ENCODE data around the gene ETV1. TPM values are rescaled to one million over a fixed set of nuclear protein-coding genes. Genes with fewer than 3 reads are reported as not detected.

ETV1 gene
- total and polyA plus RNA-seq, 9 of the 15 experiments (the other 6 are each of a cell fraction or from before 2014, with no cell fraction given) = 7.2 to 27.4 (median 14.0) TPM

- TF ChIP-seq PBX2 (CRISPR knock-in tag; IDR thresholded peaks at IDR 0.05; ENCODE audit: low read depth) = no peak
- 0 out of 2 replicates have a peak, but pooled peaks have one; percentile 13 for TF ChIP-seq PBX2 (tag; conservative IDR thresholded peaks at IDR 0.05; ENCODE audit: low read depth)
Observed at GRCh38 chr7:14018751-14019150, 29.3 kb upstream of the ETV1 start (continued).

- H3K9ac ChIP-seq (ENCODE audit: insufficient read depth in 1 of 2, low read depth in 2 of 2, low read length in 2 of 2) = no peak overlapping the region
- DNase-seq (ENCODE audit: extremely low read depth in 1 of 4, low spot score in 3 of 4) = no peak
- WGBS (ENCODE audit: insufficient coverage, low coverage, missing lambda C conversion rate) = 65% methylated on average over 2 of the region's 2 CpGs
- no peak for FAIRE-seq
- in situ Hi-C loops (cut with MboI) = no loop called here
- H3K4me2 ChIP-seq (ENCODE audit: insufficient read depth, low read length) = no peak overlapping the region
- no peaks in the 10 kb centered on the region for H3K9me1 ChIP-seq (ENCODE audit: control insufficient read depth, insufficient read depth, low read length)
- ChIA-PET POLR2A (no interaction called here), CTCF (ENCODE audit: low intra/inter-chr PET ratio) (no interaction called here)
- no peaks in the 10 kb centered on the region for H3K27me3 ChIP-seq (ENCODE audit: control insufficient read depth in 2 of 2, insufficient read depth in 2 of 2, low read length in 2 of 2)
- no TSS peak for BruUV-seq (replicated peaks)
- peaks cover 7% of the 10 kb centered on the region; the same call in 2 of the 3 replicates for H3K36me3 ChIP-seq (ENCODE audit: control insufficient read depth, insufficient read depth, low read length)
- H3K4me3 ChIP-seq = no peak overlapping the region
- H3K79me2 ChIP-seq (ENCODE audit: control insufficient read depth, insufficient read depth, low read length) = 0 out of 3 replicates have a peak, but pooled peaks cover 4% of the 10 kb centered on the region
- no peak for ATAC-seq
- no peak overlapping the region for H2AFZ ChIP-seq (ENCODE audit: low read depth, low read length)
- H3K27ac ChIP-seq (ENCODE audit: extremely low read depth, low read depth, low read length) = no peak overlapping the region
- H4K20me1 ChIP-seq (replicated peaks; ENCODE audit: control insufficient read depth, insufficient read depth, low read length) = no peaks in the 10 kb centered on the region
- H3K9me3 ChIP-seq (replicated peaks; ENCODE audit: control insufficient read depth, insufficient read depth, low read depth, low read length) = no peaks in the 10 kb centered on the region
- intact Hi-C loops (cut with micrococcal nuclease) = no loop called here
- no peak for TF ChIP-seq SRSF1 (IDR thresholded peaks at IDR 0.05; ENCODE audit: low read depth, low read length)
- TF ChIP-seq STAT5A (IDR thresholded peaks at IDR 0.05; ENCODE audit: borderline replicate concordance, low read length) = no peak
- no peak for TF ChIP-seq TCF7L2 (IDR thresholded peaks at IDR 0.05; ENCODE audit: low read depth, low read length)
- TF ChIP-seq RERE (CRISPR knock-in tag; IDR thresholded peaks at IDR 0.05; ENCODE audit: borderline replicate concordance) = no peak
- TF ChIP-seq ZNF644 (tag; IDR thresholded peaks at IDR 0.05; ENCODE audit: low read depth) = no peak
- no peak for TF ChIP-seq FOXK2 (conservative IDR thresholded peaks at IDR 0.05 in 1 of 2, IDR thresholded peaks at IDR 0.05 in 1 of 2; ENCODE audit: low read depth in 2 of 2)
- TF ChIP-seq CBX1 (IDR thresholded peaks at IDR 0.05; ENCODE audit: low read depth) = no peak
- TF ChIP-seq ATF1 (CRISPR knock-in tag; IDR thresholded peaks at IDR 0.05) = no peak
- no peak for TF ChIP-seq ATF1 (tag; IDR thresholded peaks at IDR 0.05)
- no peaks in the 10 kb centered on the region for H3K4me1 ChIP-seq (replicated peaks in 1 of 2; ENCODE audit: control insufficient read depth in 2 of 2, insufficient read depth in 2 of 2, low read length in 2 of 2)
Observed at GRCh38 chr7:14016950-14017349, 27.5 kb upstream of the ETV1 start.
